ENCODE measurements around the gene UBXN7.
"Not testable (repeated sequence)": the region's sequence is repeated elsewhere in the genome, so short reads cannot be mapped to it uniquely, and the experiment has no call there.

UBXN7 gene

DNA sequence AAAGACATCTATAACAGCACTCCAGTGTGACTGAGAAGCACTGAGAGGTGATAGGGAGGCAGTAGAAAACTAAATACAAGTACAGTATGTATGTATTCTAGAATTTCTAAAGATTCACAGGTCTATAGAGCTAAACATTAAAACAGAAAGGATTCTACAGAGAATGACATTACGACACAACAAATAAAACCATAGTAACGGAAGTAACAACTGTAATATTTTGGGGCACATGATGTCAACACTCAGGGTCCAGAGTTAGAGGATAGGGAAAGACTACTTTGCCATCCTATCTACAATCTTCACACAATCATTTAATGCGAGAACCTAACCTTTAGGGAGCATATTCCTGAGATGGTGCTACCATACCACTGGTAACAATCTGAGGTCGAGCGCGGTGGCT, 13.6 kb downstream of the UBXN7 start:
- no peak for DNase-seq (ENCODE audit: low read depth)

- DNase-seq (ENCODE audit: low read depth): no peak
Measured at GRCh38 chr3:196414469-196414868, 17.8 kb downstream of the UBXN7 start.

- DNase-seq (ENCODE audit: low read depth): no peak
Measured at GRCh38 chr3:196412704-196413103, 19.5 kb downstream of the UBXN7 start.

- DNase-seq (ENCODE audit: low read depth): no peak
Measured at GRCh38 chr3:196409409-196409808, 22.8 kb downstream of the UBXN7 start.

- no peak for DNase-seq (ENCODE audit: low read depth)
Measured at GRCh38 chr3:196408565-196409300, 23.5 kb downstream of the UBXN7 start.

- DNase-seq (ENCODE audit: low read depth): no peak
Measured at GRCh38 chr3:196406811-196407470, 25.3 kb downstream of the UBXN7 start.

DNA sequence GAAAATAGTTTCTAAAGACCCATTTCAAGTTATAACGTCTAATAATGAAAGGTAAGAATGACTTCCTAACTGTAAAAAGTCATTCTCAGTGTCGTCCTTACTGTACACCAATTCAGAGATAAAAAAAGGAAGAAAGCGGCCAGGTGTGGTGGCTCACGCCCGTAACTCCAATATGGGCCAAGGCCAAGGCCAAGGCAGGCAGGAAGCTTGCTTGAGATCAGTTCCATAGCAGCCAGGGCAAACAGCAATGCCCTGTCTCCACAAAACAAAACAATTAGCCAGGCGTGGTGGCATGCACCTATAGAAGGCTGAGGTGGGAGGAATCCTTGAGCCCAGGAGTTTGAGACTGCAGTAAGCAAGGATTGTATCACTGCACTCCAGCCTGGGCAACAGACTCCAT, 31.9 kb downstream of the UBXN7 start:
- no peak for DNase-seq (ENCODE audit: low read depth)

GRCh38 chr3:196399485-196399945, 32.7 kb downstream of the UBXN7 start:
- DNase-seq (ENCODE audit: low read depth): no peak

- no peak for DNase-seq (ENCODE audit: low read depth)
Measured at GRCh38 chr3:196398782-196399181, 33.4 kb downstream of the UBXN7 start.

GRCh38 chr3:196397941-196398340, 34.3 kb downstream of the UBXN7 start:
- DNase-seq (ENCODE audit: low read depth): no peak

GRCh38 chr3:196390116-196390515, 42.1 kb downstream of the UBXN7 start:
- DNase-seq (ENCODE audit: low read depth): no peak

DNA sequence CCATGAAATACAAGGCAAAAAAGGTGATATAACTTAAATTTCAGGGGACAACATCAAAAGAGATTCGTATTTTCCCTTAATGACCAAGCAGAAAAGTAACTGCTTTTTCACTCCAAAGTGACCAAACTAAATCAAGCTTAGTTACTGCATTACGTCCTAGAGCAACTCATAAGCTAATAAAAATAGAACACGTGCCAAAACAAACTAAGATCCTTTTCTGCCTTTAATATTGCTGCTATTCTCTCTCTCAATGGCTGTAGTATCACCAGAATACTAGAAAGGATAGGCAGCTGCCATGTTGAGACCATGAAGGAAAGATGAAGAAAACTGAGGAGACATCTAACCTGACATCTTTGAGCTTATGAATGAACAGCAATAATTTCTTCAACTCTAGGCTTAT, 43.3 kb downstream of the UBXN7 start:
- no peak for DNase-seq (ENCODE audit: low read depth)

DNA sequence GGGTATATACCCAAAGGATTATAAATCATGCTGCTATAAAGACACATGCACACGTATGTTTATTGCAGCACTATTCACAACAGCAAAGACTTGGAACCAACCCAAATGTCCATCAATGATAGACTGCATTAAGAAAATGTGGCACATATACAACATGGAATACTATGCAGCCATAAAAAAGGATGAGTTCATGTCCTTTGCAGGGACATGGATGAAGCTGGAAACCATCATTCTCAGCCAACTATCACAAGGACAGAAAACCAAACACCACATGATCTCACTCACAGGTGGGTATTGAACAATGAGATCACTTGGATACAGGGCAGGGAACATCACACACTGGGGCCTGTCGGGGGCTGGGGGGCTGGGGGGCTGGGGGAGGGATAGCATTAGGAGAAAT, 44.3 kb downstream of the UBXN7 start:
- DNase-seq (ENCODE audit: low read depth): not testable (repeated sequence)

GRCh38 chr3:196386797-196387196, 45.4 kb downstream of the UBXN7 start:
- not testable (repeated sequence) for DNase-seq (ENCODE audit: low read depth)

- DNase-seq (ENCODE audit: low read depth): not testable (repeated sequence)
Measured at GRCh38 chr3:196386034-196386433, 46.2 kb downstream of the UBXN7 start.

GRCh38 chr3:196385446-196385845, 46.8 kb downstream of the UBXN7 start:
- not testable (repeated sequence) for DNase-seq (ENCODE audit: low read depth)

DNA sequence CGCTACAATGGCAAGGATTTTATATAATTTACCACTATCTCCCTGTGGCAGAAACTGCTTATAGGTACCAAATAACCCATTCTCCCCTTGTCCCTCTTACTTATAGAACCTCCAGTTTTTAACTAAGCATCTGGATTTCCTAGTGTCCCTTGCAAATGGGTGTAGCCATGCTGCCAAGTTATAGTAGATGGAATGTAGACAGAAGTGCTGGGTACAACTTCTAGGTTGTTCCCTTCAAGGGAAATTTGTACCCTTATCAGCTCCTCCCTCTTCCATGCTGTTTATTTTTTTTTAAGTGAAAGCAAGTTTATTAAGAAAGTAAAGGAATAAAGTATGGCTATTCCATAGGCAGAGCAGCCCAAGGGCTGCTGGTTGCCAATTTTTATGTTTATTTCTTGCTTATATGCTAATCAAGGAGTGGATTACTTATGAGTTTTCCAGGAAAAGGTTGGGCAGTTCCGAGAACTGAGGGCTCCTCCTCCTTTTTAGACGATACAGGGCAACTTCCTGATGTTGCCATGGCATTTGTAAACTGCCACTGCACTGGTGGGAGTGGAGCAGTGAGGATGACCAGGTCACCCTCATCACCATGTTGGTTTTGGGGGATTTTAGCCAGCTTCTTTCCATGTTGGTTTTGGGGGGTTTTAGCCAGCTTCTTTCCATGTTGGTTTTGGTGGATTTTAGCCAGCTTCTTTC, 53.9 kb downstream of the UBXN7 start:
- DNase-seq (ENCODE audit: low read depth): no peak

- no peak for DNase-seq (ENCODE audit: low read depth)
Measured at GRCh38 chr3:196377321-196377720, 54.9 kb downstream of the UBXN7 start.

DNA sequence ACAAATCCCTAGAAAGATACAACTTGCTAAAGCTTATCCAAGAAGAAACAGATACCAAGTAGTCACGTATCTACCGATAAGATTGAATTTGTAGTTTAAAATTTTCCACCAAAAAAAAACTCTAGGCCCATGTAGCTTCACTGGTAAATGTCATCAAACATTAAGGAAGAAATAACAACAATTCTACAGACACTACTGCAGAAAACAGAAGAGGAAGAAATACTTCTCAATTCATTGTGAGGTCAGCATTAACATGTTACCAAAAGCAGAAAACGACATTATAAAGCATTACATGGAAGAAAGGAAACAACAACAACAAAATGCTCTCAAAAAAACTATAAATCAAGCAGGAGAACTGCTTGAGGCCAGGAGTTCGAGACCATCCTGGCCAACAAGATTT, 66.5 kb downstream of the UBXN7 start:
- DNase-seq (ENCODE audit: low read depth): no peak

- no peak for DNase-seq (ENCODE audit: low read depth)
Measured at GRCh38 chr3:196360586-196360985, 71.6 kb downstream of the UBXN7 start.

- DNase-seq (ENCODE audit: low read depth): not testable (repeated sequence)
Measured at GRCh38 chr3:196358540-196358939, 73.7 kb downstream of the UBXN7 start.

DNA sequence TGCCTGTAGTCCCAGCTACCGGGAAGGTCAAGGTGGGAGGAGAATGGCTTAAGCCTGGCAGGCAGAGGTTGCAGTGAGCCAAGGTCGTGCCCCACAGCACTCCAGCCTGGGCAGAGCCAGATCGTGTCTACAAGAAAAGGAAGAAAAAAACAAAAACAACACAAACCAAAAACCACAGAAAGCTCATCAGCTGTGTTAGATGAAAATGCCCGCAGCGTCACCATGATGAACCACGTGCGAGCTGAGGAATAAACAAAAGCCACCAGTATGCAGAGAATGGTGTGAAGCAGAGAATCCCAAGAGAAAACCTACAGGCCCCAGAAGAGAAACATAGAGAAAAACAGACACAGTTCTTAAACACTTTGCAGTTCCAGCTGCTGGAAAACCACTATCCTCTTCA, 74.3 kb downstream of the UBXN7 start:
- no peak for DNase-seq (ENCODE audit: low read depth)

GRCh38 chr3:196356556-196356955, 75.7 kb downstream of the UBXN7 start:
- no peak for DNase-seq (ENCODE audit: low read depth)

All from activated gamma-delta T cell treated with anti-CD3 and anti-CD28 coated beads, Interleukin-2, amount 50 U/mL, for 16 hours (primary cell).